ENCODE measurements around the gene ZNF418. TPM values are rescaled to one million over a fixed set of nuclear protein-coding genes. Genes with fewer than 3 reads are reported as not detected.

The ZNF418 gene
- total RNA-seq (2021) (19.6 to 21.1 TPM (median 20.8 TPM) in 3 replicates), Bru-seq, nascent RNA (percentile 91 among the genes with signal in this experiment)
- long read RNA-seq, experiment 1, partial matches to known transcripts: 4 of 31 reads
- long read RNA-seq, experiment 1, other reads (novel, unspliced or antisense): 24 of 31 reads
- long read RNA-seq, experiment 2, partial matches to known transcripts: 0 of 5 reads
- long read RNA-seq, experiment 2, other reads (novel, unspliced or antisense): 5 of 5 reads
- long read RNA-seq, experiment 3, partial matches to known transcripts: 0 of 5 reads
- long read RNA-seq, experiment 3, other reads (novel, unspliced or antisense): 3 of 5 reads

GRCh38 chr19:57934820-57935665, at the start of gene ZNF418:
TSS of gene ZNF418 (minus strand) at chr19:57935402. CDS start at chr19:57933822, 1,580 bp downstream.
- H3K9me3 Mint-ChIP-seq: peaks cover 2% of the 10 kb centered on the region
- ATAC-seq (peak; percentile 99), DNase-seq (ENCODE audit: low spot score) (peak; percentile 71)
- H3K27ac Mint-ChIP-seq: peak within 1 kb of the TSS; percentile 98
- peak within 1 kb of the TSS; percentile 100 for H3K4me3 Mint-ChIP-seq
- ChIA-PET POLR2A (interaction anchor here (0.5 to 1.8 kb wide), 11 partner anchors 18 to 321 kb away, joined by 3 to 13 read pairs (median 3); partner anchors contain the start of genes ZNF134, ZNF135, ZNF417 and ZNF586), CTCF (interaction anchor here (0.6 to 1.2 kb wide), 9 partner anchors 13 to 223 kb away, joined by 3 to 4 read pairs (median 3); partner anchors contain the start of gene ZNF417)
- peaks cover 14% of the 10 kb centered on the region for H3K4me1 Mint-ChIP-seq
- H3K27me3 Mint-ChIP-seq (ENCODE audit: low read depth): no peaks in the 10 kb centered on the region
- peaks cover 52% of the 10 kb centered on the region for H3K36me3 Mint-ChIP-seq
- TF ChIP-seq MYBL2 (CRISPR knock-in tag; IDR thresholded peaks at IDR 0.05) (0 out of 2 replicates have a peak, but pooled peaks have one; percentile 60), MAX (CRISPR knock-in tag; IDR thresholded peaks at IDR 0.05) (0 out of 2 replicates have a peak, but pooled peaks have one; percentile 26), RORB (CRISPR knock-in tag; IDR thresholded peaks at IDR 0.05) (no peak), TEAD1 (CRISPR knock-in tag; IDR thresholded peaks at IDR 0.05) (no peak), NFE2L1 (CRISPR knock-in tag; IDR thresholded peaks at IDR 0.05) (0 out of 2 replicates have a peak, but pooled peaks have one; percentile 26), NR2C2 (CRISPR knock-in tag; IDR thresholded peaks at IDR 0.05) (no peak), AR (CRISPR knock-in tag; IDR thresholded peaks at IDR 0.05) (no peak), ZNF121 (CRISPR knock-in tag; IDR thresholded peaks at IDR 0.05) (no peak), ELF4 (CRISPR knock-in tag; IDR thresholded peaks at IDR 0.05; ENCODE audit: low read depth) (no peak), ZNF219 (CRISPR knock-in tag; IDR thresholded peaks at IDR 0.05; ENCODE audit: borderline replicate concordance) (no peak), ERG (CRISPR knock-in tag; IDR thresholded peaks at IDR 0.05) (no peak; the same call in 1 of the 2 replicates), JUN (CRISPR knock-in tag; IDR thresholded peaks at IDR 0.05) (no peak), ZNF416 (CRISPR knock-in tag; IDR thresholded peaks at IDR 0.05) (peak; percentile 78; the same call in 1 of the 2 replicates), PRRX2 (CRISPR knock-in tag; IDR thresholded peaks at IDR 0.05) (no peak), MXD4 (CRISPR knock-in tag; IDR thresholded peaks at IDR 0.05; ENCODE audit: borderline replicate concordance) (no peak), SMAD4 (CRISPR knock-in tag; IDR thresholded peaks at IDR 0.05) (0 out of 2 replicates have a peak, but pooled peaks have one; percentile 41), ATF3 (CRISPR knock-in tag; conservative IDR thresholded peaks at IDR 0.05) (no peak), ZNF317 (CRISPR knock-in tag; IDR thresholded peaks at IDR 0.05; ENCODE audit: borderline replicate concordance, low read depth) (no peak), ATF2 (CRISPR knock-in tag; IDR thresholded peaks at IDR 0.05; ENCODE audit: borderline replicate concordance, low read depth) (no peak), SMAD3 (CRISPR knock-in tag; IDR thresholded peaks at IDR 0.05; ENCODE audit: borderline replicate concordance) (no peak), FOXJ3 (CRISPR knock-in tag; IDR thresholded peaks at IDR 0.05; ENCODE audit: borderline replicate concordance) (no peak), NFYB (CRISPR knock-in tag; conservative IDR thresholded peaks at IDR 0.05; ENCODE audit: low read depth) (peak; percentile 77), KAT7 (CRISPR knock-in tag; IDR thresholded peaks at IDR 0.05; ENCODE audit: borderline replicate concordance) (no peak), ZNF138 (CRISPR knock-in tag; conservative IDR thresholded peaks at IDR 0.05) (no peak), CREM (CRISPR knock-in tag; IDR thresholded peaks at IDR 0.05) (no peak), MLX (CRISPR knock-in tag; IDR thresholded peaks at IDR 0.05) (no peak), CBFB (CRISPR knock-in tag; IDR thresholded peaks at IDR 0.05; ENCODE audit: low read depth) (no peak), NR1H2 (CRISPR knock-in tag; IDR thresholded peaks at IDR 0.05) (no peak), CREB1 (CRISPR knock-in tag; IDR thresholded peaks at IDR 0.05) (no peak), ZNF396 (CRISPR knock-in tag; IDR thresholded peaks at IDR 0.05; ENCODE audit: borderline replicate concordance) (no peak), ZBTB21 (CRISPR knock-in tag; IDR thresholded peaks at IDR 0.05; ENCODE audit: borderline replicate concordance) (no peak)

Data from WTC11 (cell line).